ENCODE data around the gene ENO3.

ENO3 gene

DNA sequence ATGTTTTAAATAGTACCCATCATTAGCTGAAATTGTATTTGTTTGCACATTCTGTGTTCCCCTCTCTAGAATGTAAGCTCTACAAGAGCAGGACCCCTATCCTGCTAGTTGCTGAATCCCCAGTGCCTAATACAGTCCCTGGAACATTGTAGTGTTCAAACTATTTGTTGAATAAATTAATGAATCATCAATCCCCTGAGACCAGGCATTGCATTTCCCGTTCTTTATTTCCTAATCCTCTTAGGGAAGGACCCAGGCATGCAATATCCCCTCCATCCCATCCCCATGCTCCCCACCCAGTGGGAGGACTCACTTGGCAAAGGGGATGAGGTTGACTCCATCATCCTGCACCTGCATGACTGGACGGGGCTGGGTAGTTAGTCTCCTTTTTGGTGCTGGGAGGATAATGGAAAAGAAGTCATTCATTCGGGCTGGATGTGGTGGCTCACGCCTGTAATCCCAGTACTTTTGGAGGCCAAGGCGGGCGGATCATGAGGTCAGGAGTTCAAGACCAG lies 43.2 kb downstream of the ENO3 start:
- TF ChIP-seq, protein P1, sequence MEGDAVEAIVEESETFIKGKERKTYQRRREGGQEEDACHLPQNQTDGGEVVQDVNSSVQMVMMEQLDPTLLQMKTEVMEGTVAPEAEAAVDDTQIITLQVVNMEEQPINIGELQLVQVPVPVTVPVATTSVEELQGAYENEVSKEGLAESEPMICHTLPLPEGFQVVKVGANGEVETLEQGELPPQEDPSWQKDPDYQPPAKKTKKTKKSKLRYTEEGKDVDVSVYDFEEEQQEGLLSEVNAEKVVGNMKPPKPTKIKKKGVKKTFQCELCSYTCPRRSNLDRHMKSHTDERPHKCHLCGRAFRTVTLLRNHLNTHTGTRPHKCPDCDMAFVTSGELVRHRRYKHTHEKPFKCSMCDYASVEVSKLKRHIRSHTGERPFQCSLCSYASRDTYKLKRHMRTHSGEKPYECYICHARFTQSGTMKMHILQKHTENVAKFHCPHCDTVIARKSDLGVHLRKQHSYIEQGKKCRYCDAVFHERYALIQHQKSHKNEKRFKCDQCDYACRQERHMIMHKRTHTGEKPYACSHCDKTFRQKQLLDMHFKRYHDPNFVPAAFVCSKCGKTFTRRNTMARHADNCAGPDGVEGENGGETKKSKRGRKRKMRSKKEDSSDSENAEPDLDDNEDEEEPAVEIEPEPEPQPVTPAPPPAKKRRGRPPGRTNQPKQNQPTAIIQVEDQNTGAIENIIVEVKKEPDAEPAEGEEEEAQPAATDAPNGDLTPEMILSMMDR (IDR thresholded peaks at IDR 0.05), result no peak

DNA sequence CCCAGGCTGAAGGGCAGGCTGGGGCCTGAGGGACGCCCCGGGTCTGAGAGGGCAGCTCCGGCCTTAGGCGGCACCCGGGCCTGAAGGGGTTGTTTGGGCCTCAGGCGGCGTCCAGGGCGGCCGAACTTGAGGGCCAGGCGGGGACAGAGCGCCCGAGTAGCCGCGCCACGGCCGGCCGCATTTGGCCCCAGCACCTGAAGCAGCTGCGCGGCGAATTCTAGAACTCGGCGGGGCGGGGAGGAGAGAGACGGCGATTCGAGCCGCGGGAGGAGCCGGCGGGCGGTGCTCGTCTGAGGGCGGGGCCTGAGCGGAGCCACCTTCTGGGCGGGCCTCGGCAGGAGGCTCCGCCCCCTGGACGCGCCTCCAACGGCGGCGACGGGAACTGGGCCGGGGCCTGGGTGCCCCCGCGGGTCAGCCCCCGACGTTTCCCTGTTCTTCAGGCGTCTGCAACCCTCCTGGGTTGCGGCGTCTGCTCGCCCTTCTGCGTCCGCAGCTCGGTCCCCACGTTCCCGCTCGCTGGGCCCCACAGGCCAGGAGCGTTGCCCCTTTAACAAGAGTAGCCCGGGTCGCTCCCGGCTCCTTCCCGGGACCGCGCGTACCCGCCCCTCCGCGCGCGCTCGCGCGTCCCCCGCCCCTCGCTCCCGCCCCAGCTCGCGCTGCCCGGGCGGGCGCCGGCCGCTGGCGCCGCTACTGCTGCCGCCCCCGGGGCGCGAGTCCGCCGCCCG lies 46.5 kb downstream of the ENO3 start, which contains the start of the genes INCA1 and KIF1C:
INCA1 (minus strand) TSS at position 221 of the 725 bp plus-strand sequence. CDS start 3,085 bp downstream, outside the sequence.
KIF1C (plus strand) TSS at position 649 of the 725 bp plus-strand sequence. CDS start 2,297 bp downstream, outside the sequence.
- TF ChIP-seq, protein P1 (IDR thresholded peaks at IDR 0.05), result no peak

DNA sequence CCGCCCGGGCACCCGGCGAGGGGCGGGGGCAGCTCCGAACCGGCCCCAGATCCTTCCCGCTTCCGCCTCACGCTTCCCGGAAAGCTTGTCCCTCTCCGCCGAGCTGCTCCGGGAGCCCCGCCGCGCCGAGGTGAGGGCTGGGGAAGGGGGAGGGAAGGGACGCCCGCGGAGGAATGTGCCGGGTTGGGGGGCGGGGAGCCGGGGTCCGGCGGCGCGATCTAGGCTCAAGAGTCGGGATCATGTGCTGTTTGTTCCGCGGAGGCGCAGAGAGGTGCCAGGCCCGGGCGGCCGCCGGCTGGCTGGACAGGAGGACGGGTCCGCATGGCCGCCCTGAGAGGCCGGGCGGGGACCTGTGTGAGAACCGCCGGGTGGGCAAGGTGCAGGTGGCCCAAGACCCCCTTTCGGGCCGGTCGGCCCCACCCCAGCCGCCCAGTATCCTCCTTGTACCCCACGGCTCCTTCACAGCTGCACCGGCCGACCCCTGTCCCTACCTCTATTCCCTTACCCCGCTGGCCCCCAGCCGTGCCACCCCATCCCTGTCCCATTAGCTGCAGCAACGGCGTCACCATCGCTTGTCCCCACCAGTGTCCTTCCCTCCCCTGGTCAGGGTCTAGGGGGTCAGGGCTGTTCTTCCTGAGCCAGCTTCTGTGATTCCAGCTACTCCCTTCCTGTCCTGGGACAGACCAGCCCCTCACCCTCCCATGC lies 47.3 kb downstream of the ENO3 start:
- TF ChIP-seq, protein P1 (IDR thresholded peaks at IDR 0.05), result no peak

DNA sequence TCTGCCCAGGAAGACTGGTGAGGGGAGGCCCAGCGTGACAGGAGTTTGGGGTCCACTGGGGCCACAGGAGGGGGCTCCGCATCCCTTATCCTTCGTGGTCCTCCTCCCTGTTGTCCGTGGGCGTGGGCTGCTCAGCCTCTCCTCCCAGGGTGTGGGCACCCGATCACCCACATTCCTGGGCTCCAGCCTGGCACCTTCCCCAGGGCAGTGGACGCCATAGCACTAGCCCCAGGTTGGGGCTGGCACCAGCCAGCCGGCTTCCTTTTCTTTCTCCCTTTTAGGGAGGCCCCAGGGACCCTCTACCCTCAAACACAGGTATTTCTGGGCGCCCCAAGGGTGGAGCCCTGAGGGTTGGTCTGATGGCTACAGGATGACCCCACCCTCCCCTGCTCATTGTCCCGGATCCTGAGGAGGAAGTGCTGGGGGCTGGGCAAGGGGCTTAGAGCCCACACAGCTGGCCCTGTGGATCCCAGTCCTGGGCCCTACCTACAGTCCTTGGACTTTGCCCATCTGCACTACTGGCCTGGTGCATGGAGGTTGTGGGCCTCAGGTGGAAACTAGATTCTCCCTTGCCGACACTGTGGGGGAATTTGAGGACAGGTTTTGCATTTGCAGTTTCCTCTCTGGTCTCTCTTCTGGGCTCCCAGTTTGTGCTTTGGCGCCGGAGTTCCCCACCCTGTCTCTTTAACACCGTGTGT lies 48.0 kb downstream of the ENO3 start:
- TF ChIP-seq, protein P1 (IDR thresholded peaks at IDR 0.05), result no peak

DNA sequence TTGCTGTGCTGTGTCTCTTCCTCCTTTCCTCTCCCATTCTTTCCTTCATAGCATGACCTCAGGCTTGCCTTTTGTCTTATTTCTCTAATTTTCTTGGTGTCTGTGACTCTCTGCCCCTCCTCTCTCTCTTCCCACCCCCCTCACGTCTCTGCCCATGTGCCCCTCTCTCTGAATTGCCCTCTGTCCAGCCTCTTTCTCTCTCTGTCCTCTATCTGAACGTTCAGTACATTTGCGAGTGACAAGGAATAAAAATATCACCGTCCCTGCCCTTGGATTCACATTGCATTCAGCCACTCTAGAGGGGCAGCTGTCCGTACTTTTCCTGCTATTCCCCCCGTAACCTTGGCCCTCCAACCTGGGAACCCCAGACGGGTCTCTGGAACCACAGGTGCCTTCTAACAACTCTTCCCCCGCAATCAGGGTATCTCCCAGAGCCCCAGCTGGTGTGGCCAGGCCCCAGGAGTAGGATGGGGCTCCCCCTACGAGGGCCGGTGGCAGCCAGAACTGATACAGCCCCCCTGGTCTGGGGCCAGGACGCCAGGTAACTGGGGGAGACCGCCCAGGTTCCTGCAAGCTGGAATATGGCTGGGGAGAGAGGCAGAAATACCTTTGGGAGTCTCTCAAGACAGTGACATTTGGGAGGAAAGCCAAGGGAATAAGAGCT lies 48.6 kb downstream of the ENO3 start:
- TF ChIP-seq, protein P1 (IDR thresholded peaks at IDR 0.05), result no peak

DNA sequence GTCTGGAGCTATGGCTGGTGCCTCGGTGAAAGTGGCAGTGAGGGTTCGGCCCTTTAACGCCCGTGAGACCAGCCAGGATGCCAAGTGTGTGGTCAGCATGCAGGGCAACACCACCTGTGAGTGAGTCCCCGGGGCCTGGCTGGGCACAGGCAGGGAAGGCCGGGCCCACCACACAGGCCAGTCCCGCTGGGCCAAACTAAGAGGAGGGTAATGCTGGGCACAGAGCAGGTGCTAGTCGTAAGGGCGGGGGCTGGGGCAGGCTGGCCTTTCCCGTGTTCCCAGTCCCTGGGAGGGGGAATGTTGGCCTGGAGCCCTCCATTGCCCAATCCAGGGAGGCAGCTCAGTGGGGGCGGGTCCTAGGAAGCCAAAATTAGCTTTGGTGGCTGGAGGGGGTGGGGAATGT lies 49.3 kb downstream of the ENO3 start:
- TF ChIP-seq, protein P1 (IDR thresholded peaks at IDR 0.05), result no peak

All from LNCAP (cell line).